ENCODE data around the gene TUBG1.

TUBG1 gene

GRCh38 chr17:42596386-42596785 is 13.1 kb upstream of the TUBG1 start:
- TF ChIP-seq MAX (IDR thresholded peaks at IDR 0.05; ENCODE audit: low read depth, low read length) (no peak), POLR2A (IDR thresholded peaks at IDR 0.05; ENCODE audit: extremely low read depth, insufficient read length) (no peak), MYC (IDR thresholded peaks at IDR 0.05; ENCODE audit: low read depth, low read length) (no peak)
- TF ChIP-seq, protein P1, sequence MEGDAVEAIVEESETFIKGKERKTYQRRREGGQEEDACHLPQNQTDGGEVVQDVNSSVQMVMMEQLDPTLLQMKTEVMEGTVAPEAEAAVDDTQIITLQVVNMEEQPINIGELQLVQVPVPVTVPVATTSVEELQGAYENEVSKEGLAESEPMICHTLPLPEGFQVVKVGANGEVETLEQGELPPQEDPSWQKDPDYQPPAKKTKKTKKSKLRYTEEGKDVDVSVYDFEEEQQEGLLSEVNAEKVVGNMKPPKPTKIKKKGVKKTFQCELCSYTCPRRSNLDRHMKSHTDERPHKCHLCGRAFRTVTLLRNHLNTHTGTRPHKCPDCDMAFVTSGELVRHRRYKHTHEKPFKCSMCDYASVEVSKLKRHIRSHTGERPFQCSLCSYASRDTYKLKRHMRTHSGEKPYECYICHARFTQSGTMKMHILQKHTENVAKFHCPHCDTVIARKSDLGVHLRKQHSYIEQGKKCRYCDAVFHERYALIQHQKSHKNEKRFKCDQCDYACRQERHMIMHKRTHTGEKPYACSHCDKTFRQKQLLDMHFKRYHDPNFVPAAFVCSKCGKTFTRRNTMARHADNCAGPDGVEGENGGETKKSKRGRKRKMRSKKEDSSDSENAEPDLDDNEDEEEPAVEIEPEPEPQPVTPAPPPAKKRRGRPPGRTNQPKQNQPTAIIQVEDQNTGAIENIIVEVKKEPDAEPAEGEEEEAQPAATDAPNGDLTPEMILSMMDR (IDR thresholded peaks at IDR 0.05; ENCODE audit: low read depth, low read length): no peak
- no peak for DNase-seq (ENCODE audit: low read depth)
- no peak overlapping the region for H3K4me3 ChIP-seq (ENCODE audit: low read depth, low read length)

DNA sequence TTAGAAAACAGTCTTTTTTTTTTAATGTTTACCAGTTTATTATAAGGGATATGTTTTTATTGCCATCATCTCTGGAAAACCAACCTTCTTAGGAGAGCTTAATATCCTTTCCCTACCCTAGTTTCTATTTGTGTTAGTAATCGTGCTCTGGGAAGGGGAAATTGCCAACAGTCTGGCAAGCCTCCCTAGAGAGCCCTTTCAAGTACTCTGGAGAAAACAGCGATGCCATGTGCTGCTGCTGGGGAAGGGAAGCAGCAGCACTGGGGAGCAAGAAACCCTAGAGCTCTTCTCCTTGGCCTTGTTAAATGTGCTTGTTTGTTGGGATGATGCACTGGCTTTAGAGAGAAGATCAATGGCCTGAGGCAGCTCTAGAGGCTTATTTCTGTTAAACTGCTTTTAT is 10.6 kb upstream of the TUBG1 start:
- TF ChIP-seq MYC (IDR thresholded peaks at IDR 0.05; ENCODE audit: low read depth, low read length) (no peak), POLR2A (IDR thresholded peaks at IDR 0.05; ENCODE audit: extremely low read depth, insufficient read length) (no peak), MAX (IDR thresholded peaks at IDR 0.05; ENCODE audit: low read depth, low read length) (no peak)
- TF ChIP-seq, protein P1 (IDR thresholded peaks at IDR 0.05; ENCODE audit: low read depth, low read length): no peak
- DNase-seq (ENCODE audit: low read depth): peak; percentile 30
- H3K4me3 ChIP-seq (ENCODE audit: low read depth, low read length): no peak overlapping the region

GRCh38 chr17:42603318-42603717 is 6.2 kb upstream of the TUBG1 start:
- H3K4me3 ChIP-seq (ENCODE audit: low read depth, low read length): no peak overlapping the region
- no peak for DNase-seq (ENCODE audit: low read depth)
- TF ChIP-seq MAX (IDR thresholded peaks at IDR 0.05; ENCODE audit: low read depth, low read length) (no peak), POLR2A (IDR thresholded peaks at IDR 0.05; ENCODE audit: extremely low read depth, insufficient read length) (no peak), MYC (IDR thresholded peaks at IDR 0.05; ENCODE audit: low read depth, low read length) (no peak)
- TF ChIP-seq, protein P1 (IDR thresholded peaks at IDR 0.05; ENCODE audit: low read depth, low read length): no peak

- peak overlapping the region; percentile 97 for H3K4me3 ChIP-seq (ENCODE audit: low read depth, low read length)
- DNase-seq (ENCODE audit: low read depth): no peak
- TF ChIP-seq, protein P1 (IDR thresholded peaks at IDR 0.05; ENCODE audit: low read depth, low read length): no peak
- TF ChIP-seq MAX (IDR thresholded peaks at IDR 0.05; ENCODE audit: low read depth, low read length) (no peak), POLR2A (IDR thresholded peaks at IDR 0.05; ENCODE audit: extremely low read depth, insufficient read length) (no peak), MYC (IDR thresholded peaks at IDR 0.05; ENCODE audit: low read depth, low read length) (no peak)
Observed at GRCh38 chr17:42607769-42608168, 1.7 kb upstream of the TUBG1 start.

GRCh38 chr17:42608305-42609181 is 940 bp upstream of the TUBG1 start:
- peak overlapping the region; percentile 97 for H3K4me3 ChIP-seq (ENCODE audit: low read depth, low read length)
- no peak for TF ChIP-seq POLR2A (IDR thresholded peaks at IDR 0.05; ENCODE audit: extremely low read depth, insufficient read length)
- no peak for TF ChIP-seq MAX (IDR thresholded peaks at IDR 0.05; ENCODE audit: low read depth, low read length)
- no peak for TF ChIP-seq MYC (IDR thresholded peaks at IDR 0.05; ENCODE audit: low read depth, low read length)
- TF ChIP-seq, protein P1 (IDR thresholded peaks at IDR 0.05; ENCODE audit: low read depth, low read length): no peak
- DNase-seq (ENCODE audit: low read depth): peak; percentile 29

DNA sequence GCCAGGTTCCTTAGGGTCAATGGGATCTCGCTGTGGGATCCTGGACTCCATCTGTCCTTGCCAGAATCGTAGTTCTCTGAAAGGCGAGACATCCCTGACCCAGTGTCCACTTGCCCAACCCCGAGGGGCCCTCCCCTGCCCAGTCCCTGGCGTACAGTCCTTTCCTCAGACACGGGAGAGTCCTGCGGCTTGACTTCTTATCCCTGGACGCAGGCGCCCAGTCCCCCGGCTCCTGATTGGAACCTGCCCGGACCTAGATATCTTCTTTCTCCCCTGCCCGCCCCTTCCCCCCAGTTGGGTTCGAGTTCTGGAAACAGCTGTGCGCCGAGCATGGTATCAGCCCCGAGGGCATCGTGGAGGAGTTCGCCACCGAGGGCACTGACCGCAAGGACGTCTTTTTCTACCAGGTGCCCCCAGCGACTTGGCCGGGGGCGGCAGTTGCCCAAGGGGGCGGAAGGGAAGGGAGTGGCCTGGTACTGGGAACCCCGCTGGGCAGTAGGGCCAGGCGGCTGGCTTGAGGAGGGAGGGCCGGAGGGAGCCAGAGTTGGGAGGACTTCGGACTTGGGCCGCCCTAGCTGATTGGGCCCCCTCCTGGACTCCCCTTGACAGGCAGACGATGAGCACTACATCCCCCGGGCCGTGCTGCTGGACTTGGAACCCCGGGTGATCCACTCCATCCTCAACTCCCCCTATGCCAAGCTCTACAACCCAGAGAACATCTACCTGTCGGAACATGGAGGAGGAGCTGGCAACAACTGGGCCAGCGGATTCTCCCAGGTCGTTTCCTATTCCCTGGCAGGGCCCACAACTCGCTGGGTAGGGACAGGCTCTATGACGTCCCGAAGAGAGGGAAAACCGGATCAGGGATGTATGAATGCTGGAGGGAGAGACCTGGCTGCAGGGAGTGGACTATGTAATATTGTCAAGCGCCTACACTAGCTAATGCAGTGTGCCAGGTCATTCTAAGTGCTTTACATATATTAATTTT is 625 bp downstream of the TUBG1 start:
- H3K4me3 ChIP-seq (ENCODE audit: low read depth, low read length): peak overlapping the region; percentile 87
- DNase-seq (ENCODE audit: low read depth): peak; percentile 57
